ENCODE results near the gene ATF6B. TPM values are rescaled to one million over a fixed set of nuclear protein-coding genes. Genes with fewer than 3 reads are reported as not detected.

The ATF6B gene
- total RNA-seq, 1 donor = 27.5 TPM

DNA sequence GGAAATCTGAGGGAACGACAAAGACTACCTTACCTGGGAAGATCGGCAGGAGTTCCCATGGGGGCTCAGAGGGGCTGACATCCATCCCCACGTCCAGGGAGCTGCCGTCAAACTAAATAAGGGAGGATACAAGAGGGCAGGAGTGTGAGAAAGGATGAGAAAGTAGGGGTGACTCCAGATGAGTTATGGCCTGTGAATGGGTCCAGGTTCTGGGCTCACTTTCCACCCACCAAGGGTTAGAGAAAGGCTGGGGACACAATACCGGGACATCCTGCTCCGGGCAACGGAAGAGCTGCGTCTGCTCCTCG, 683 bp downstream of the ATF6B start:
- H3K27me3 ChIP-seq (ENCODE audit: insufficient read depth, low read length) = no peaks in the 10 kb centered on the region
- H2AFZ ChIP-seq (ENCODE audit: low read length) = peak overlapping the region; percentile 96
- H3K27ac ChIP-seq (ENCODE audit: low read depth, low read length) = peak overlapping the region; percentile 90

DNA sequence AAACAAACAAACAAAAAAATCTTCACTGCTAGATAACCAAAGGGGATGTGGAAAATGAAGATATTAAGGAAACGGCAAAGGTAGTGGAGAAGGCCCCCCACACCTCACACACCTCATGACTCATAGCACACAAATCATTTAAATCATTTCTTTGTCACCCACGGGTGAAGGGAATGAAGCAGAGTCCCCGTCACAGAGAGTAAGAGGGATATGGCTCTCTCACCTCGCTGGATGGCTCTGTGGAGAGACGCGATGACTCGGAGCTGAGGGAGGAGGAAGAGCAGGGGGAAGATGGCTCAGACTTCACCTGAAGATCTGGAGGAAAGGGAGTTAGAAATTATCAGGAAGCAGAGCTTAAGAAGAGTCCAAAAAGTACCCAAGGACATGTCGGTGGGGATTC, 1.2 kb downstream of the ATF6B start:
- TF ChIP-seq, protein P1, sequence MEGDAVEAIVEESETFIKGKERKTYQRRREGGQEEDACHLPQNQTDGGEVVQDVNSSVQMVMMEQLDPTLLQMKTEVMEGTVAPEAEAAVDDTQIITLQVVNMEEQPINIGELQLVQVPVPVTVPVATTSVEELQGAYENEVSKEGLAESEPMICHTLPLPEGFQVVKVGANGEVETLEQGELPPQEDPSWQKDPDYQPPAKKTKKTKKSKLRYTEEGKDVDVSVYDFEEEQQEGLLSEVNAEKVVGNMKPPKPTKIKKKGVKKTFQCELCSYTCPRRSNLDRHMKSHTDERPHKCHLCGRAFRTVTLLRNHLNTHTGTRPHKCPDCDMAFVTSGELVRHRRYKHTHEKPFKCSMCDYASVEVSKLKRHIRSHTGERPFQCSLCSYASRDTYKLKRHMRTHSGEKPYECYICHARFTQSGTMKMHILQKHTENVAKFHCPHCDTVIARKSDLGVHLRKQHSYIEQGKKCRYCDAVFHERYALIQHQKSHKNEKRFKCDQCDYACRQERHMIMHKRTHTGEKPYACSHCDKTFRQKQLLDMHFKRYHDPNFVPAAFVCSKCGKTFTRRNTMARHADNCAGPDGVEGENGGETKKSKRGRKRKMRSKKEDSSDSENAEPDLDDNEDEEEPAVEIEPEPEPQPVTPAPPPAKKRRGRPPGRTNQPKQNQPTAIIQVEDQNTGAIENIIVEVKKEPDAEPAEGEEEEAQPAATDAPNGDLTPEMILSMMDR (IDR thresholded peaks at IDR 0.05; ENCODE audit: extremely low read depth, low read depth, low read length) = no peak
- Histone ChIP-seq H3K4me3 (ENCODE audit: insufficient read depth, low read length) (peak overlapping the region; percentile 95), H3K9me3 (ENCODE audit: low read depth, low read length) (no peaks in the 10 kb centered on the region), H3K4me1 (ENCODE audit: insufficient read depth, low read length) (peaks cover 23% of the 10 kb centered on the region), H3K4me2 (ENCODE audit: insufficient read depth, low read length) (peak overlapping the region; percentile 94), H3K79me2 (ENCODE audit: insufficient read depth, low read length) (peaks cover 43% of the 10 kb centered on the region), H3K27me3 (ENCODE audit: insufficient read depth, low read length) (no peaks in the 10 kb centered on the region), H4K20me1 (ENCODE audit: insufficient read depth, low read length) (no peaks in the 10 kb centered on the region), H2AFZ (ENCODE audit: low read length) (no peak overlapping the region), H3K27ac (ENCODE audit: low read depth, low read length) (peak overlapping the region; percentile 90), H3K36me3 (ENCODE audit: insufficient read depth, low read length) (peaks cover 31% of the 10 kb centered on the region)
- no peak for DNase-seq (ENCODE audit: insufficient read length, low spot score, missing footprints)

More for the DNA sequence above, 683 bp downstream of the ATF6B start:
- Histone ChIP-seq H4K20me1 (ENCODE audit: insufficient read depth, low read length) (no peaks in the 10 kb centered on the region), H3K9me3 (ENCODE audit: low read depth, low read length) (no peaks in the 10 kb centered on the region), H3K36me3 (ENCODE audit: insufficient read depth, low read length) (peaks cover 27% of the 10 kb centered on the region), H3K4me1 (ENCODE audit: insufficient read depth, low read length) (peaks cover 23% of the 10 kb centered on the region), H3K79me2 (ENCODE audit: insufficient read depth, low read length) (peaks cover 43% of the 10 kb centered on the region), H3K4me3 (ENCODE audit: insufficient read depth, low read length) (peak overlapping the region; percentile 95), H3K4me2 (ENCODE audit: insufficient read depth, low read length) (peak overlapping the region; percentile 94)
- TF ChIP-seq, protein P1 (IDR thresholded peaks at IDR 0.05; ENCODE audit: extremely low read depth, low read depth, low read length) = no peak
- DNase-seq (ENCODE audit: insufficient read length, low spot score, missing footprints) = no peak

DNA sequence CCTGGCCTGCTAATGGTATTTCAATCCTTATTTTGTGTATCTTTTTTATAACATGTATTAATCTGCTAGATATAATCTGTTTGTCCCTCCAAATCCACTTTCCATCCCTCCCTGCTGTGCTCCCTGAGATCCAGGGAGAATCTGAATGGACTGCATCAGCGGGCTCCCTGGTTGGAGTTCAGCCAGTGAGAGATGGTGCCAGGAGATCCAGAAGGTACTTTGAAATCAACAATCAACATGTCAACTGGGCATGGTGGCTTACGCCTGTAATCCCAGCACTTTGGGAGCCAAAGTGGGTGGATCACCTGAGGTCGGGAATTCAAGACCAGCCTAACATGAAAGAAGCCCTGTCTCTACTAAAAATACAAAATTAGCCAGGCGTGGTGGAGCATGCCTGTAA, 4.4 kb downstream of the ATF6B start:
- no peaks in the 10 kb centered on the region for H3K9me3 ChIP-seq (ENCODE audit: low read depth, low read length)
- no peak for DNase-seq (ENCODE audit: insufficient read length, low spot score, missing footprints)
- H3K4me2 ChIP-seq (ENCODE audit: insufficient read depth, low read length) = no peak overlapping the region
- H3K79me2 ChIP-seq (ENCODE audit: insufficient read depth, low read length) = peaks cover 34% of the 10 kb centered on the region
- H4K20me1 ChIP-seq (ENCODE audit: insufficient read depth, low read length) = no peaks in the 10 kb centered on the region
- H3K4me1 ChIP-seq (ENCODE audit: insufficient read depth, low read length) = peaks cover 19% of the 10 kb centered on the region
- H3K4me3 ChIP-seq (ENCODE audit: insufficient read depth, low read length) = no peak overlapping the region
- H3K27ac ChIP-seq (ENCODE audit: low read depth, low read length) = no peak overlapping the region
- TF ChIP-seq, protein P1 (IDR thresholded peaks at IDR 0.05; ENCODE audit: extremely low read depth, low read depth, low read length) = no peak
- H3K36me3 ChIP-seq (ENCODE audit: insufficient read depth, low read length) = peaks cover 47% of the 10 kb centered on the region
- H2AFZ ChIP-seq (ENCODE audit: low read length) = no peak overlapping the region
- no peaks in the 10 kb centered on the region for H3K27me3 ChIP-seq (ENCODE audit: insufficient read depth, low read length)

DNA sequence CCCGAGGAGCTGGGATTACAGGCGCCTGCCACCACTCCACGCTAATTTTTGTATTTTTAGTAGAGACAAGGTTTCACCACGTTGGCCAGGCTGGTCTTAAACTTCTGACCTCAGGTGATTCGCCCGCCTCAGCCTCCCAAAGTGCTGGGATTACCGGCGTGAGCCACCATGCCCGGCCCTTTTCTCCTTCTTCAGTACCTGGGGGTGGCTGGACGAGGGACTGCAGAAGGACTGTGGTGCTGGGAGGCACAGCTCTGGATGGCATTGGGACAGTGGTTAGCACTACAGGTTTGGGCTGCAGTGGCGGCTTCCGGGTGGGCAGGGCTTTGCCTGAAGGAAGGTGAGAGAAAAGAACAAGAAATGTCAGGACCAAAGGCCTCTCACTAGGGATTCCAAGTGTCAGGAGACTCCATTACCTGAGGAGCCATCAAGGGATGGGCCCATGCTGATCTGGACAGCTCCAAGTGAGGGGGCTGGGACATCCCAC, 7.4 kb downstream of the ATF6B start:
- H3K79me2 ChIP-seq (ENCODE audit: insufficient read depth, low read length) = peaks cover 8% of the 10 kb centered on the region
- H3K4me2 ChIP-seq (ENCODE audit: insufficient read depth, low read length) = no peak overlapping the region
- no peaks in the 10 kb centered on the region for H4K20me1 ChIP-seq (ENCODE audit: insufficient read depth, low read length)
- H3K4me3 ChIP-seq (ENCODE audit: insufficient read depth, low read length) = no peak overlapping the region
- no peak overlapping the region for H3K27ac ChIP-seq (ENCODE audit: low read depth, low read length)
- H3K4me1 ChIP-seq (ENCODE audit: insufficient read depth, low read length) = peaks cover 6% of the 10 kb centered on the region
- peaks cover 60% of the 10 kb centered on the region for H3K36me3 ChIP-seq (ENCODE audit: insufficient read depth, low read length)
- H3K27me3 ChIP-seq (ENCODE audit: insufficient read depth, low read length) = no peaks in the 10 kb centered on the region
- H2AFZ ChIP-seq (ENCODE audit: low read length) = no peak overlapping the region
- DNase-seq (ENCODE audit: insufficient read length, low spot score, missing footprints) = no peak
- TF ChIP-seq, protein P1 (IDR thresholded peaks at IDR 0.05; ENCODE audit: extremely low read depth, low read depth, low read length) = no peak
- no peaks in the 10 kb centered on the region for H3K9me3 ChIP-seq (ENCODE audit: low read depth, low read length)
